ENCODE data around the gene F8A1. TPM values are rescaled to one million over a fixed set of nuclear protein-coding genes. Genes with fewer than 3 reads are reported as not detected.
"Not testable (repeated sequence)": the region's sequence is repeated elsewhere in the genome, so short reads cannot be mapped to it uniquely, and the experiment has no call there.

Gene F8A1
- total RNA-seq, 1 donor from 2014 or later = 27.9 TPM

- H3K36me3 Mint-ChIP-seq (ENCODE audit: unreplicated experiment); DNase-seq (ENCODE audit: extremely low spot score, unreplicated experiment); H3K27me3 Mint-ChIP-seq (ENCODE audit: unreplicated experiment); H3K9me3 Mint-ChIP-seq (ENCODE audit: unreplicated experiment); H3K27ac Mint-ChIP-seq (ENCODE audit: unreplicated experiment); H3K4me3 Mint-ChIP-seq (ENCODE audit: unreplicated experiment); H3K4me1 Mint-ChIP-seq (ENCODE audit: unreplicated experiment): not testable (repeated sequence)
These were observed 606 bp upstream of the F8A1 start for GRCh38 chrX:154885549-154885948.

GRCh38 chrX:154886789-154887221 lies 650 bp downstream of the F8A1 start:
- not testable (repeated sequence) for H3K4me3 Mint-ChIP-seq (ENCODE audit: unreplicated experiment); H3K4me1 Mint-ChIP-seq (ENCODE audit: unreplicated experiment); DNase-seq (ENCODE audit: extremely low spot score, unreplicated experiment)

GRCh38 chrX:154890990-154891639 lies 5.0 kb downstream of the F8A1 start:
- Mint-ChIP-seq H3K27ac (ENCODE audit: unreplicated experiment) (no peak overlapping the region), H3K27me3 (ENCODE audit: unreplicated experiment) (no peaks in the 10 kb centered on the region), H3K9me3 (ENCODE audit: unreplicated experiment) (no peaks in the 10 kb centered on the region), H3K36me3 (ENCODE audit: unreplicated experiment) (no peaks in the 10 kb centered on the region), H3K4me1 (ENCODE audit: unreplicated experiment) (no peaks in the 10 kb centered on the region), H3K4me3 (ENCODE audit: unreplicated experiment) (no peak overlapping the region)
- no peak for DNase-seq (ENCODE audit: extremely low spot score, unreplicated experiment)
- no peak for TF ChIP-seq CTCF (IDR thresholded peaks at IDR 0.05)

More at GRCh38 chrX:154886789-154887221, 650 bp downstream of the F8A1 start:
- H3K9me3 Mint-ChIP-seq (ENCODE audit: unreplicated experiment); H3K27me3 Mint-ChIP-seq (ENCODE audit: unreplicated experiment); H3K27ac Mint-ChIP-seq (ENCODE audit: unreplicated experiment); H3K36me3 Mint-ChIP-seq (ENCODE audit: unreplicated experiment): not testable (repeated sequence)

- H3K4me3 Mint-ChIP-seq (ENCODE audit: unreplicated experiment) = no peak overlapping the region
- H3K36me3 Mint-ChIP-seq (ENCODE audit: unreplicated experiment) = no peaks in the 10 kb centered on the region
- no peaks in the 10 kb centered on the region for H3K27me3 Mint-ChIP-seq (ENCODE audit: unreplicated experiment)
- no peaks in the 10 kb centered on the region for H3K4me1 Mint-ChIP-seq (ENCODE audit: unreplicated experiment)
- no peak for TF ChIP-seq CTCF (IDR thresholded peaks at IDR 0.05)
- no peak for DNase-seq (ENCODE audit: extremely low spot score, unreplicated experiment)
- H3K27ac Mint-ChIP-seq (ENCODE audit: unreplicated experiment) = no peak overlapping the region
- no peaks in the 10 kb centered on the region for H3K9me3 Mint-ChIP-seq (ENCODE audit: unreplicated experiment)
These were observed 6.1 kb downstream of the F8A1 start for GRCh38 chrX:154892296-154892695.

DNA sequence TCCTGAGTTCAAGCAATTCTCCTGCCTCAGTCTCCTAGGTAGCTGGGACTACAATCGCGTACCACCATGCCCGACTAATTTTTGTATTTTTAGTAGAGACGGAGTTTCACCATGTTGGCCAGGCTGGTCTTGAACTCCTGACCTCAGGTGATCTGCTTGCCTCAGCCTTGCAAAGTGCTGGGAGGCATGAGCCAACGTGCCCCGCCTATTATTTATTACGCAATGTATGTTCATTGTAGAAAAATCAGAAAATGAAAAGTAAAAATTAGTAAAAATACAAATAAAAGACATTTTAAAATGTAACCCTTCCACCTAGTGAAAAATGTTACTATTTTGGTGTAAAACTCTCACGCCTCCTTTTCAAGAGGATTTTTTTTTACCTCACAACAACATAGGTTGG lies 14.2 kb downstream of the F8A1 start:
- H3K36me3 Mint-ChIP-seq (ENCODE audit: unreplicated experiment) = no peaks in the 10 kb centered on the region
- H3K4me1 Mint-ChIP-seq (ENCODE audit: unreplicated experiment) = no peaks in the 10 kb centered on the region
- no peak for DNase-seq (ENCODE audit: extremely low spot score, unreplicated experiment)
- no peak overlapping the region for H3K4me3 Mint-ChIP-seq (ENCODE audit: unreplicated experiment)
- H3K27ac Mint-ChIP-seq (ENCODE audit: unreplicated experiment) = no peak overlapping the region
- peaks cover 16% of the 10 kb centered on the region for H3K9me3 Mint-ChIP-seq (ENCODE audit: unreplicated experiment)
- no peak for TF ChIP-seq CTCF (IDR thresholded peaks at IDR 0.05)
- H3K27me3 Mint-ChIP-seq (ENCODE audit: unreplicated experiment) = peaks cover 11% of the 10 kb centered on the region

GRCh38 chrX:154902408-154902807 lies 16.3 kb downstream of the F8A1 start:
- Mint-ChIP-seq H3K27me3 (ENCODE audit: unreplicated experiment) (peaks cover 16% of the 10 kb centered on the region), H3K27ac (ENCODE audit: unreplicated experiment) (no peak overlapping the region), H3K9me3 (ENCODE audit: unreplicated experiment) (peaks cover 16% of the 10 kb centered on the region), H3K36me3 (ENCODE audit: unreplicated experiment) (no peaks in the 10 kb centered on the region), H3K4me1 (ENCODE audit: unreplicated experiment) (no peaks in the 10 kb centered on the region), H3K4me3 (ENCODE audit: unreplicated experiment) (no peak overlapping the region)
- DNase-seq (ENCODE audit: extremely low spot score, unreplicated experiment) = no peak
- no peak for TF ChIP-seq CTCF (IDR thresholded peaks at IDR 0.05)

All from osteocyte (in vitro differentiated cells).